Dermis blood vessel endothelial cell (primary cell): ENCODE results near the gene RORB. TPM values are rescaled to one million over a fixed set of nuclear protein-coding genes. Genes with fewer than 3 reads are reported as not detected.
A peak's percentile ranks its signal among the peaks of the same experiment; 100 is the strongest.

ENCODE experiments used
- DNase-seq: peaks from one replicate; pipeline ENCODE4 v3.0.0; 2010
- total RNA-seq: library from RNA; depleted of rRNA; stranded (reverse); fragments of >200 nt; gene quantifications from 2 replicates; pipeline ENCODE4 v1.2.3, GENCODE V29; 2014

The RORB gene
- total RNA-seq, result under 0.01 and 0.09 TPM in 2 replicates

GRCh38 chr9:74496819-74497747, at the start of gene RORB:
Gene RORB (plus strand): TSS chr9:74497335. CDS start chr9:74497977, 642 bp downstream.
- DNase-seq, result peak; percentile 47

- no peak for DNase-seq
These were observed 49.5 kb upstream of the RORB start for GRCh38 chr9:74447451-74448193.

GRCh38 chr9:74449060-74449459, 48.1 kb upstream of the RORB start:
- no peak for DNase-seq

- DNase-seq, result no peak
These were observed 38.3 kb upstream of the RORB start for GRCh38 chr9:74458832-74459231.

GRCh38 chr9:74463825-74464224, 33.3 kb upstream of the RORB start:
- DNase-seq, result no peak

GRCh38 chr9:74478606-74479005, 18.5 kb upstream of the RORB start:
- no peak for DNase-seq

GRCh38 chr9:74479711-74480110, 17.4 kb upstream of the RORB start:
- DNase-seq, result no peak

GRCh38 chr9:74487395-74487794, 9.7 kb upstream of the RORB start:
- DNase-seq, result no peak

GRCh38 chr9:74493512-74493911, 3.6 kb upstream of the RORB start:
- no peak for DNase-seq

- DNase-seq, result no peak
These were observed 2.6 kb upstream of the RORB start for GRCh38 chr9:74494490-74494889.

GRCh38 chr9:74496406-74496805, 729 bp upstream of the RORB start:
- DNase-seq, result no peak

GRCh38 chr9:74497748-74498620, 849 bp downstream of the RORB start:
- peak; percentile 27 for DNase-seq

- no peak for DNase-seq
These were observed 1.5 kb downstream of the RORB start for GRCh38 chr9:74498621-74499095.

- DNase-seq, result no peak
These were observed 2.0 kb downstream of the RORB start for GRCh38 chr9:74499111-74499601.

- DNase-seq, result no peak
These were observed 2.8 kb downstream of the RORB start for GRCh38 chr9:74499770-74500583.

GRCh38 chr9:74500584-74500924, 3.4 kb downstream of the RORB start:
- no peak for DNase-seq

GRCh38 chr9:74501570-74501969, 4.4 kb downstream of the RORB start:
- no peak for DNase-seq

- DNase-seq, result no peak
These were observed 6.1 kb downstream of the RORB start for GRCh38 chr9:74503219-74503618.

GRCh38 chr9:74503666-74504065, 6.5 kb downstream of the RORB start:
- no peak for DNase-seq

- DNase-seq, result no peak
These were observed 14.2 kb downstream of the RORB start for GRCh38 chr9:74511333-74511732.

GRCh38 chr9:74512416-74512815, 15.3 kb downstream of the RORB start:
- no peak for DNase-seq

GRCh38 chr9:74513221-74513620, 16.1 kb downstream of the RORB start:
- no peak for DNase-seq
